ENCODE results near the gene TP53BP2. TPM values are rescaled to one million over a fixed set of nuclear protein-coding genes. Genes with fewer than 3 reads are reported as not detected.
A peak's percentile ranks its signal among the peaks of the same experiment; 100 is the strongest.

The TP53BP2 gene
- total RNA-seq, 2 donors from 2014 or later, result 63.1 to 88.9 TPM

DNA sequence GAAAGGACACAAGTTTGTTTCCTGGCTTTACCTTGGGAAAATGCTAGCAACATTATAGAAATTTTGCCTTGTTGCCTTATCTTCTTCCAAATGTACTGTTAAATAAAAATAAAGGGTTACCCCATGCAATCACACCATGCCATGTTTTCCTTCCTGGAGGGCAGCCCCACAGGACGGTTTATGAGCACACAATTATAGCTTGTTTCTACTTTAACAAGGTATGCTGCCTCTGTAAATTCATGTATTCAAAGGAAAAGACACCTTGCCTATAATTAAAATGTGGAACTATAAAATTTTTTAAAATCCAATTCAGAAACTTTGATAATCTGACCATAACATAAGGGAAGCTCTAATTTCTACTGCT is 70.1 kb downstream of the TP53BP2 start:
- no peaks in the 10 kb centered on the region for H3K27me3 ChIP-seq (replicated peaks; ENCODE audit: insufficient read depth)
- peak overlapping the region; percentile 25 to 58 for H3K27ac ChIP-seq
- H3K4me1 ChIP-seq (ENCODE audit: control insufficient read depth in 1 of 2, low read depth in 2 of 2), result peaks cover 25 to 40% of the 10 kb centered on the region in 2 donors
- H3K9me3 ChIP-seq, result no peaks in the 10 kb centered on the region
- ATAC-seq (ENCODE audit: insufficient number of reproducible peaks, low FRiP score, low read depth) (no peak), DNase-seq (ENCODE audit: low spot score) (no peak)
- TF ChIP-seq, protein P1, sequence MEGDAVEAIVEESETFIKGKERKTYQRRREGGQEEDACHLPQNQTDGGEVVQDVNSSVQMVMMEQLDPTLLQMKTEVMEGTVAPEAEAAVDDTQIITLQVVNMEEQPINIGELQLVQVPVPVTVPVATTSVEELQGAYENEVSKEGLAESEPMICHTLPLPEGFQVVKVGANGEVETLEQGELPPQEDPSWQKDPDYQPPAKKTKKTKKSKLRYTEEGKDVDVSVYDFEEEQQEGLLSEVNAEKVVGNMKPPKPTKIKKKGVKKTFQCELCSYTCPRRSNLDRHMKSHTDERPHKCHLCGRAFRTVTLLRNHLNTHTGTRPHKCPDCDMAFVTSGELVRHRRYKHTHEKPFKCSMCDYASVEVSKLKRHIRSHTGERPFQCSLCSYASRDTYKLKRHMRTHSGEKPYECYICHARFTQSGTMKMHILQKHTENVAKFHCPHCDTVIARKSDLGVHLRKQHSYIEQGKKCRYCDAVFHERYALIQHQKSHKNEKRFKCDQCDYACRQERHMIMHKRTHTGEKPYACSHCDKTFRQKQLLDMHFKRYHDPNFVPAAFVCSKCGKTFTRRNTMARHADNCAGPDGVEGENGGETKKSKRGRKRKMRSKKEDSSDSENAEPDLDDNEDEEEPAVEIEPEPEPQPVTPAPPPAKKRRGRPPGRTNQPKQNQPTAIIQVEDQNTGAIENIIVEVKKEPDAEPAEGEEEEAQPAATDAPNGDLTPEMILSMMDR (IDR thresholded peaks at IDR 0.05), result no peak
- no peak overlapping the region for H3K4me3 ChIP-seq
- H3K36me3 ChIP-seq, result peaks cover 38% of the 10 kb centered on the region

DNA sequence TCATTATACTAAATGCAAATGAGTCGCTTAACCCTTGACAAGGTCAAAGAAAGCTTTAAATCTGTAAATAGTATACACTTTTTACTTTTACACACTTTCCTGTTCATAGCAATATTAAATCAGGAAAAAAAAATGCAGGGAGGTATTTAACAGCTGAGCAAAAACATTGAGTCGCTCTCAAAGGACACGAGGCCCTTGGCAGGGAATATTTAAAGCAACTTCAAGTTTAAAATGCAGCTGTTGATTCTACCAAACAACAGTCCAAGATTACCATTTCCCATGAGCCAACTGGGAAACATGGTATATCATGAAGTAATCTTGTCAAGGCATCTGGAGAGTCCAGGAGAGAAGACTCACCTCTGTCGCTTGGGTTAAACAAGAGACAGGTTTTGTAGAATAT is 70.7 kb downstream of the TP53BP2 start:
- Histone ChIP-seq H3K9me3 (no peaks in the 10 kb centered on the region), H3K27me3 (replicated peaks; ENCODE audit: insufficient read depth) (no peaks in the 10 kb centered on the region), H3K27ac (peak overlapping the region in 1 of 2 donors; percentile 58), H3K4me1 (ENCODE audit: control insufficient read depth in 1 of 2, low read depth in 2 of 2) (peaks cover 26 to 43% of the 10 kb centered on the region in 2 donors), H3K36me3 (peaks cover 38% of the 10 kb centered on the region), H3K4me3 (no peak overlapping the region)
- DNase-seq (ENCODE audit: low spot score) (no peak), ATAC-seq (ENCODE audit: insufficient number of reproducible peaks, low FRiP score, low read depth) (no peak)
- TF ChIP-seq, protein P1 (IDR thresholded peaks at IDR 0.05), result no peak

DNA sequence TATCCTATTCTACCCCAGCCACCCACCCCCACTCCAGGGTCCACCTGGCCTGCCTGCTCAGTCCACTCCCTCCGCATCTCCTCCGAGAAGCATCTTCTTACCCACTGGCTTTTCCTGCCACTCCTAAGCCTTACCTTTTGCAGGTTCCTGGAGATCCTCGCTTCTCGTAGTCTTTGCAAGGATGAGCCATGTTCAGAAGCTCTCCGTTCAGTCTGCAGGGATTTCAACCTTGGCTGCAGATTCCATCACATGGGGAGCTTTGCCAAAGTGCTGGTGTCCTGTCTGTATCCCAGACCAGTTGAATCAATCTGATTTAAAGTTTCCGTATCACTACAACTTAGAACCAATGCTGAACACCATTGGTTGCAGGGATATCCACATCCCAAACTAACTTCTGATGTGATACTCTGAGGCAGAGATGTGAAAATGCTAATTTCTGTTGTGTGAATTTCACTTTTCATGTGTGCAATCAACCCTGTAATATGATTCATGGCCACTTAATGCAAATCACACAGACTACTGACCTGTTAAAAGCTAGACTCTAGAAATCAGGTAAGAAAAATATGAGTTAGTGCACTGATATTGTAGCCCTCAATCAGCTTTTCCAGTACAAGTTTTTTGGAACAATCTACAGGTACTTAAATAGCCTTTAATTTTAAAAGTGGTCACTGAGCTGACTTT is 71.5 kb downstream of the TP53BP2 start:
- no peak for DNase-seq (ENCODE audit: low spot score)
- Histone ChIP-seq H3K27ac (peak overlapping the region in 1 of 2 donors; percentile 58), H3K9me3 (no peaks in the 10 kb centered on the region), H3K4me3 (no peak overlapping the region), H3K36me3 (peaks cover 45% of the 10 kb centered on the region), H3K27me3 (replicated peaks; ENCODE audit: insufficient read depth) (no peaks in the 10 kb centered on the region), H3K4me1 (ENCODE audit: control insufficient read depth in 1 of 2, low read depth in 2 of 2) (peaks cover 26 to 43% of the 10 kb centered on the region in 2 donors)
- TF ChIP-seq, protein P1 (IDR thresholded peaks at IDR 0.05), result no peak
- ATAC-seq (ENCODE audit: insufficient number of reproducible peaks, low FRiP score, low read depth), result no peak

DNA sequence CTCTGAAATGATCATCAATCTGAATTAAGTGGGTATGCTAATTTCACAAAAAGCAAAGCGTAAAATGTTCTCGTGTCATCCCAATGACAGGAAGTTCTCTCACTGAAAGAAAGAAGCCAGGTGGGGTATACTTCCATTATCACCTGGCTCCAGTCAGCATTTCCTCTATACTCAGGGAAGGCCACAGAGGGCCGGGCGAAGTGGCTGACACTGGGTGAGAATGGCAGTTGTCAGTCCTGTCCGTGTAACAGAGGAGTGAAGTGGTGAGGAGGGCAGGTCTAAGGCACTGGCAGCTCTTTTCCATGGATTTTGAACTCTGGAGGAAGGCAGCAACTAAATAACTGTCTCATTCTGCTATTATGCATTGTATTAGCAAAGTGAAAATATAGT is 73.0 kb downstream of the TP53BP2 start:
- Histone ChIP-seq H3K27ac (peak overlapping the region; percentile 37 to 70), H3K9me3 (no peaks in the 10 kb centered on the region), H3K4me1 (ENCODE audit: control insufficient read depth in 1 of 2, low read depth in 2 of 2) (peaks cover 26 to 43% of the 10 kb centered on the region in 2 donors), H3K27me3 (replicated peaks; ENCODE audit: insufficient read depth) (no peaks in the 10 kb centered on the region), H3K4me3 (no peak overlapping the region), H3K36me3 (peaks cover 44% of the 10 kb centered on the region)
- ATAC-seq (ENCODE audit: insufficient number of reproducible peaks, low FRiP score, low read depth) (no peak), DNase-seq (ENCODE audit: low spot score) (no peak)
- TF ChIP-seq, protein P1 (IDR thresholded peaks at IDR 0.05), result no peak

DNA sequence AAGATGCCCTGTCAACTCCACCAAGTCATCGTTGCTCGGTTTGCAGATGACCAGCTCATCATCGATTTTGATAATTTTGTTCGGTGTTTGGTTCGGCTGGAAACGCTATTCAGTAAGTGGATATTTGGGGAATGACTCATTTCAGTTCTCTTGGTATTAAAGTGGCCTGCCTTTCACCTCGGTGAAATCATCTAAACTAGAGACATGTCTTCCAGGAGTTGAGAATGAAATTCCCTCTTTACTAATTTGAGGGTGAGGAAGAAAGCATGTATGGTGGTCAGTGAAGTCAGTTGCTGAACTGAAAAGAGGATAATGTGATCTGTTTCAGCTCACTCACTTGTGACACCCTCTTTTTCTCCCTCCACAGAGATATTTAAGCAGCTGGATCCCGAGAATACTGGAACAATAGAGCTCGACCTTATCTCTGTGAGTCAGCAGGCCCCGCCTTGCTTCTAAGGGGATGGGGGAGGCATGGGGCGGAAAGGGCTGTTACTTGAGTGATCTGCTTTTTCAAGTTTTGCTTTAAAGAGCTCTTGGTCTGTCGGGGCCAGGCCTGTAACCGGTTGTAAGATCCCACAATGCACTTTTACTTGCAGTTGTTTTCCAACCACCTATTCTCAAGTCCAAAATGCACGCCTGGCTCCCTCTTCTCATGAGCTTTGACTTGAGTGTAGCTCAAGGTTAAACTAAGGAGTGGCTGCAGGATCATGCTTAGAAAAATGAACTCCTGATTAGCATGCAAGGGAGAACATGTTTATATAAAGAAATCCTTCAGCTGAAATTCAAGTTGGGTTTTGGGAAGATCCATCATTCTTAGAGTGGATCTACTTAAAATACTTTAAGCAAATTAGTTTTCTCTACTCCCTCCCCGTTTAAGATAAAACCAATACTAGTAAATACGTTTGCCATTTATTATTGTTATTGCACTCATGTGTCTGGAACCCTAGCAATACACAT is 73.7 kb downstream of the TP53BP2 start:
- no peaks in the 10 kb centered on the region for H3K27me3 ChIP-seq (replicated peaks; ENCODE audit: insufficient read depth)
- peaks cover 41% of the 10 kb centered on the region for H3K36me3 ChIP-seq
- peak overlapping the region; percentile 37 to 70 for H3K27ac ChIP-seq
- H3K4me1 ChIP-seq (ENCODE audit: control insufficient read depth in 1 of 2, low read depth in 2 of 2), result peaks cover 26 to 43% of the 10 kb centered on the region in 2 donors
- no peaks in the 10 kb centered on the region for H3K9me3 ChIP-seq
- TF ChIP-seq, protein P1 (IDR thresholded peaks at IDR 0.05), result no peak
- H3K4me3 ChIP-seq, result peak overlapping the region; percentile 18
- DNase-seq (ENCODE audit: low spot score), result peak; percentile 32
- ATAC-seq (ENCODE audit: insufficient number of reproducible peaks, low FRiP score, low read depth), result peak; percentile 61

Data from thoracic aorta (tissue), 2 donors.